Left lobe of liver (tissue), 2 donors: ENCODE data around the gene ESPN. TPM values are rescaled to one million over a fixed set of nuclear protein-coding genes. Genes with fewer than 3 reads are reported as not detected.
"Not testable (repeated sequence)": the region's sequence is repeated elsewhere in the genome, so short reads cannot be mapped to it uniquely, and the experiment has no call there.

ENCODE experiments used
- ATAC-seq: fragments of 200-7000 bp; cut with Tn5 transposase; one replicate; pipeline ENCODE4 v1.9.1; 2020; ENCODE audit warnings: mild to moderate bottlenecking, moderate library complexity
- DNase-seq: peaks from one replicate; pipeline ENCODE4 v3.0.0-alpha.2; 2020; ENCODE audit warnings: low spot score
- total RNA-seq: library from RNA; stranded (reverse); gene quantifications from one replicate; pipeline ENCODE4 v1.2.1, GENCODE V29; 2021
- donor health status: DM: no; HTN: no; CAD: no; lungs with moderate emphysema.
- donor health status: DM: no; HTN: yes; CAD: no.

ESPN gene
- total RNA-seq, 1 donor from 2014 or later, result 172 TPM

DNA sequence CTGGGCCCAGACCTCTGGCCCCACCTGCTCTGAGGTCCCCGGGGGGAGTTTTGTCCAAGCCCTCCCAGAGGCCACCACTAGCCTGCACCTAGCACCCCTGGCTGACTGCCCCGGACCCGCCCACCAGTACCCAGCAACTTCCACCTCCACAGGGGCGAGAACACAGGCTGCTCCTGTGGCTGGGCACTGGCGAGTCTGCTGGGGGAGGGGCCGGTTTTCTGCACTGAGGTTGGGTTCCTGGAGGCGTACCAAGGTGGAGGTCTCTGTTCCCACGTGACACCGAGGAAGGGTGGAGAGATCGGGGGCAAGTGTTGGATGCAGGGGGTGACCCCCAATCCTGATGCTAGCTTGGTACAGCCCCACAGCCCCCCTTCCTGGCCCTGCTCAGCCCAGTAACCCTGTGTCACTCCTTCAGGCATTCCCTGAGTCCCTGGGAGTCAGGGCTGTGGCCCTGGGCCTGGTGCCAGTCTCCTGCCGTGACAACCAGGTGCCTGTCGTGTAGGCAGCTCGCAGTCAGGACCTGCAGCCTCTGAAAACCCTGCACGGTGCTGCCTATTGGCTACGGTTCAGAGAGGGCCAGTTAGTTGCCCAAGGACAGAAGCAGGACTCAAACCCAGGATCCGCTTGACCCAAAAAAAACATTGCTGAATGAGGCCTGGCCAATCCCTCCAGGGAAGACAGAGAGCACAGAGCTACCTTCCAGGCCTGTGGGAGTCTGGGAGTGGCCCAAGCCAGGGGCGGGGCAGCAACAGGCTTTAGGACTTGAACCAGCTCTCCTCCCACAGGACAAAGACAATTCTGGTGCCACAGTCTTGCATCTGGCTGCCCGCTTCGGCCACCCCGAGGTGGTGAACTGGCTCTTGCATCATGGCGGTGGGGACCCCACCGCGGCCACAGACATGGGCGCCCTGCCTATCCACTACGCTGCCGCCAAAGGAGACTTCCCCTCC lies 3.1 kb downstream of the ESPN start:
- ATAC-seq (no peak), DNase-seq (no peak)

DNA sequence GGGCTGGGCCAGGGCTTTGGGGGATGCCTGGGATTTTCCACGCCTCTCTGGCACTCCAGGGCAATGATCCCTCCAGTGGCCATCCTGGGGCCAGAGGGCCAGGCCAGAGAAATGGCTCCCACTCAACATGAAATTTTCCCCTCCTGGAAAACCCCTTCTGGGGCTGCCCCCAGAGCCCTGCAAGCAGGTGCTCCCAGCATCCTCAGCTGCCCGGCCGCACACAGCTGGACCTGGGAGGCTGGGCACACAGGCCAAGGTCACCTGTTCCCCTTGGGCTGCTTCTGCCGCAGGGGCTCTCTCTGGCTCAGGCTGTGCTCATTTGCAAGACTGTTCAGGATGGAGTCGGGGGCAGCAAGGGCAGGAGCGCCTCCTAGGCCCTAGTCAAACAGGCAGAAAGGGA lies 3.9 kb downstream of the ESPN start:
- not testable (repeated sequence) for ATAC-seq, DNase-seq

DNA sequence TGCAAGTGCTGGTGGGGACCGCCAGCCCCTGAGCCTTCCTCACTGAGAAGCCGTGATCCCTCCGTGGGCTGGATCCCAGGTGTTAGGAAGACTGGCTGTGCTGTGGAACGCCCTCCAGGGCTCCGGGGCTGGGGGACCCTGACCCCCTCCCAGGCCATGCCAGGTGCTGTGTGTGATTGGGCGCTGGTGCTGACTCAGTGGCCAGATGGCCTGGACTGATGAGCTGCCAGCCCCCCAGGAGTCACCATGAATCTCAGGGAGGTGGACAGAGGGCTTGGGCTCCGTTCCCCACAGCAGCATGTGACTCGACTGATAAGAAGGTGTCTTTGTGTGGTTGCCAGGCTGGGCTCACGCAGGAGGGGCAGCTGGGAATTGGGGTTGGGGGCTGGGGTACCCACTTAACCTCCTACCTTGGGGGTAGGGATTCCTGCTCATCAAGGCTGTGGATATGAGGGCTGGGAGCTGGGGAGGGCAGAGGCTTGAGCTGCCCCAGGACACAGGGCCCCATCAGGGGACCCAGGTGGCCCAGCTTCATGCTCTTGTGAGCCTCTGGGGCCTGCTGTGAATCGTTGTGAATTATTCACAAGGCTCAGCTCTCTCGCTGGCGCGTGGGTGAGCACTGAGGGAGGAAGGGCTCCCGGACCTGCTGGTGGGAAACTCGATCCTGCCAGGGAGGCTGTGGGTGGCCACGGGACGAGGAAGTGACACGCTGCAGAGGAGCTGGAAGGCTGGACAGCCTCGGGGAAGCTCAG lies 5.3 kb downstream of the ESPN start:
- not testable (repeated sequence) for DNase-seq, ATAC-seq

GRCh38 chr1:6431645-6432579 lies 7.3 kb downstream of the ESPN start:
- DNase-seq, ATAC-seq: not testable (repeated sequence)

DNA sequence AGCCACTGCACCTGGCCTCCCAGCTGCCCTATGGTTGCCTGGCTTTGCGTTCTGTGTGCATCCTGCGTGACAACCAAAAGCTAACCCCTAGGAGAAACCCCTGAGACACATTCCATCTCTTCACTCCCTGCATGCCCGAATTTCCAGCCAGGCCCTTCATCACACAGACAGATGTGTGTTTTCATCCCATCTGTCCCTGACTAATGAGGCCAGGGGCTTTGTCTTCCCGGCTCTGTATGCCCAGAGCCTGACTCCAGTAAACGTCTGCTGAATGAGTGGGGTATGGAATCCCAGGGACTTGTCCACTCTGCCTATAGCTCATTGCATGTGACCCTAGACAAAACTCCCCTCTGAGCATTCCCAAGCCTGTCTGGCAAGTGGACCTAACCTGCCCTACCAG lies 9.6 kb downstream of the ESPN start:
- DNase-seq, result no peak
- ATAC-seq, result no peak

- ATAC-seq (no peak), DNase-seq (no peak)
Measured at GRCh38 chr1:6435129-6435528, 10.6 kb downstream of the ESPN start.

GRCh38 chr1:6435547-6435946 lies 11.0 kb downstream of the ESPN start:
- DNase-seq (no peak), ATAC-seq (no peak)

GRCh38 chr1:6436277-6436676 lies 11.7 kb downstream of the ESPN start:
- DNase-seq, ATAC-seq: not testable (repeated sequence)

DNA sequence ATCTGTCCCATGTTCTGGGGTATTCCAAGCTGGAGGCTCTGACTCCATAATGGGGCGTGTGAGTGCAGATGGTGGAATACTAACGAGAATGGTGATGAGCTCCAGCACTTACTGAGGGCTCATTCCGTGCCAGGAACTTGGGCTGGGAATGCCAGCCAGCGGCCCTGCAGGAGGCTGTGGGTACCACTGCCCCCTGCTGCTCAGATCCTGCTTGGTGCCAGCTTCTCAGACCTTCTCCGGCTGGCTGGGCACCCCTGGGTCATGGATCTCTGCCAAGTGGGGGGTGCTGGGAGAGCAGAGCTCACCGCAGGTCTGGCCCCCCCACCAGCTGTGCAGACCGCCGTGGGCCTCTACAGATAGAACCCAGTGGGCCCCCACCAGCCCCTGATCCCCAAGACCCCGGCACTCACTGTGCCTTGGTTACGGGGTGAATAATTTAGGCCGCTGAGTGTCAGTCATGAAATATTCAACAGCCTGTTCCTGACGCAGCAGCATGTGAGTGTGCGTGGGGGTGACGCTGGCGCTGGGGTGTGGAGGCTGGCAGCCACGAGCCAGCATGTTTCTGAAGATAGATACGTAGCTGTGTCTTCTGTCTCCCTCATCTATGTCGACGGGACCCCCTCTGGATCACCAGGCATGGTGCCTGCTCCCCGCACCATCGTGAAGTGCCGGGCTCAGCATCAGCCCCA lies 12.6 kb downstream of the ESPN start:
- DNase-seq, result not testable (repeated sequence)

DNA sequence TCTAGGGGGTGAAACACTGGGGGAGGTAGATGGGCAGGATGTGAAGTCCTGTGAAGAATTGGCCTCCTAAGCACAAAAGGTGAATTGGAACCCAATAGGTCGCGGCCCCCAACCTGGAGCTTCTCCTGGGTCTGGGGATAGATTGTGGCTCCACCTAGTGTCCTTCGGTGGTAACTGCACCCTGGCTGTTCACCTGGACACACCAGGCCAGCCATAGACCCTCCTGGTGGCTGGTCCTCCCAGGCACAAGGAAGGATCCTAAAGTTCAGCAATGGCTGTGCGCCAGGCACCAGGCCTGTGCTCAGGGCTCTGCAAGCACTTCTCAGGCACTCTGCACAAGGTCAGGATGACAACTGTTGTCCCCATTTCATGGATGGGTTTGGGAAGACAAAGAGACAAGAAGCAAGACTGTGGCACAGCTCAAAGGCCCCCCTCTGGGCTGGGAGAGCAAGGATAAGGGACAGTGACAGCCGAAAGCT lies 13.5 kb downstream of the ESPN start:
- ATAC-seq (peak; percentile 75), DNase-seq (no peak)

More for the DNA sequence above, 12.6 kb downstream of the ESPN start:
- not testable (repeated sequence) for ATAC-seq

DNA sequence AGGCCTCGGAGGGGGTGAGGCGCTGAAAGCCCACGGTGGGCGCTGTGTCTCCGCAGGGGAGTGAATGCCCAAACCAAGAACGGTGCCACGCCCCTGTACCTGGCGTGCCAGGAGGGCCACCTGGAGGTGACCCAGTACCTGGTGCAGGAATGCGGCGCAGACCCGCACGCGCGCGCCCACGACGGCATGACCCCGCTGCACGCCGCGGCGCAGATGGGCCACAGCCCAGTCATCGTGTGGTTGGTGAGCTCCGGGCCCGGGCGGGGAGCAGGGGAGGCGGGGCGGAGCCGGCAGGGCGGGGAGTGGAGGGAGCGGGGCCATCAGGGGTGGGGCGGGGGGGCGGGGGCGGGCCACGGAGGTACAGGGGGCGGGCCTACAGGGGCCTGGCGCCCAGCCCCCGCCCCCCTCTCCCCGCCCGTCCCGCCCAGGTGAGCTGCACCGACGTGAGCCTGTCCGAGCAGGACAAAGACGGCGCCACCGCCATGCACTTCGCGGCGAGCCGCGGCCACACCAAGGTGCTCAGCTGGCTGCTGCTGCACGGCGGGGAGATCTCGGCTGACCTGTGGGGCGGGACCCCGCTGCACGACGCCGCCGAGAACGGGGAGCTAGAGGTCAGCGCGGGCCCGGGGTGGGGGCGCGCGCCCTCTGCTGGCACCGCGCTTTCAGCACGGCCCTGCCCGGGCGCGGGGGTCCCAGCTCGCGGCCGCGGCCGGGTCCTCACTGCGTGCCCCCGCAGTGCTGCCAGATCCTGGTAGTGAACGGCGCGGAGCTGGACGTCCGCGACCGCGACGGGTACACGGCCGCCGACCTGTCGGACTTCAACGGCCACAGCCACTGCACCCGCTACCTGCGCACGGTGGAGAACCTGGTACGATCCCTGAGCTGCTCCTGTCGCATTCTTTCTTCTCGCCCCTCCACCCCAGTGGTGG lies 15.9 kb downstream of the ESPN start:
- ATAC-seq (peak; percentile 73), DNase-seq (peak; percentile 76)

DNA sequence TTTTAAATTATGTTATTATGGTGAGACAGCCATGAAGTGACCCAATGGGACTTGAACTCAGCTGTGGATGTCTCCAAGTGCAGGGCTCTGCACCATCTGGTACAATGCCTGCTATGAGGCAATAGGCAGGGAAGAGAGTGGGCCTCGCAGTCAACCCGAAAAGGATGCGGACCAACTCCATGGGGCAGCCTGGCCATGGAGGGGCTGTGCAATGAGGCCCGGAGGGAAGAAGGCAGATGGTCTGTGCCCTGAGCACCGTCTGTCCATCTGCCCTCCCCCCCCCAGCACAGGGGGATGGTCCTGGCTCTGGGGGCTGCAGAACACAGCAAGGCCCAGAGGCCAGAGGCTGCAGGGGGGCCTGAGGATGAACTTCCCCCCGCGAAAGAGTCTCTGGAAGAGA lies 17.0 kb downstream of the ESPN start:
- no peak for DNase-seq
- no peak for ATAC-seq

GRCh38 chr1:6443339-6444115 lies 19.0 kb downstream of the ESPN start:
- no peak for DNase-seq
- ATAC-seq, result no peak

GRCh38 chr1:6444377-6444776 lies 19.8 kb downstream of the ESPN start:
- no peak for DNase-seq

GRCh38 chr1:6445062-6445763 lies 20.6 kb downstream of the ESPN start:
- DNase-seq, result peak; percentile 87
- ATAC-seq, result peak; percentile 47

More at GRCh38 chr1:6444377-6444776, 19.8 kb downstream of the ESPN start:
- ATAC-seq, result no peak

- DNase-seq (peak; percentile 95), ATAC-seq (peak; percentile 50)
Measured at GRCh38 chr1:6445929-6446328, 21.4 kb downstream of the ESPN start.

- DNase-seq (no peak), ATAC-seq (peak; percentile 0)
Measured at GRCh38 chr1:6446665-6447015, 22.1 kb downstream of the ESPN start.
